Measurements from ENCODE around the gene PICK1.

Gene PICK1

GRCh38 chr22:38046070-38046748 is 11.0 kb upstream of the PICK1 start:
- Histone ChIP-seq H4K20me1 (ENCODE audit: insufficient read depth) (no peaks in the 10 kb centered on the region), H3K4me3 (IDR thresholded peaks at IDR 0.05; ENCODE audit: insufficient read depth, low read depth, low read length) (no peak overlapping the region), H3K4me2 (no peak overlapping the region), H3K27ac (no peak overlapping the region), H2AFZ (ENCODE audit: low read depth) (no peak overlapping the region), H3K36me3 (ENCODE audit: insufficient read depth) (no peaks in the 10 kb centered on the region), H3K27me3 (ENCODE audit: insufficient read depth, low read depth) (peaks cover 4% of the 10 kb centered on the region; the same call in 1 of the 2 replicates), H3K79me2 (ENCODE audit: insufficient read depth, low read depth) (no peaks in the 10 kb centered on the region), H3K9ac (no peak overlapping the region), H3K4me1 (ENCODE audit: low read depth, poor library complexity, severe bottlenecking) (no peaks in the 10 kb centered on the region)
- TF ChIP-seq, protein P1, sequence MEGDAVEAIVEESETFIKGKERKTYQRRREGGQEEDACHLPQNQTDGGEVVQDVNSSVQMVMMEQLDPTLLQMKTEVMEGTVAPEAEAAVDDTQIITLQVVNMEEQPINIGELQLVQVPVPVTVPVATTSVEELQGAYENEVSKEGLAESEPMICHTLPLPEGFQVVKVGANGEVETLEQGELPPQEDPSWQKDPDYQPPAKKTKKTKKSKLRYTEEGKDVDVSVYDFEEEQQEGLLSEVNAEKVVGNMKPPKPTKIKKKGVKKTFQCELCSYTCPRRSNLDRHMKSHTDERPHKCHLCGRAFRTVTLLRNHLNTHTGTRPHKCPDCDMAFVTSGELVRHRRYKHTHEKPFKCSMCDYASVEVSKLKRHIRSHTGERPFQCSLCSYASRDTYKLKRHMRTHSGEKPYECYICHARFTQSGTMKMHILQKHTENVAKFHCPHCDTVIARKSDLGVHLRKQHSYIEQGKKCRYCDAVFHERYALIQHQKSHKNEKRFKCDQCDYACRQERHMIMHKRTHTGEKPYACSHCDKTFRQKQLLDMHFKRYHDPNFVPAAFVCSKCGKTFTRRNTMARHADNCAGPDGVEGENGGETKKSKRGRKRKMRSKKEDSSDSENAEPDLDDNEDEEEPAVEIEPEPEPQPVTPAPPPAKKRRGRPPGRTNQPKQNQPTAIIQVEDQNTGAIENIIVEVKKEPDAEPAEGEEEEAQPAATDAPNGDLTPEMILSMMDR (conservative IDR thresholded peaks at IDR 0.05; ENCODE audit: low read depth, low read length): no peak

DNA sequence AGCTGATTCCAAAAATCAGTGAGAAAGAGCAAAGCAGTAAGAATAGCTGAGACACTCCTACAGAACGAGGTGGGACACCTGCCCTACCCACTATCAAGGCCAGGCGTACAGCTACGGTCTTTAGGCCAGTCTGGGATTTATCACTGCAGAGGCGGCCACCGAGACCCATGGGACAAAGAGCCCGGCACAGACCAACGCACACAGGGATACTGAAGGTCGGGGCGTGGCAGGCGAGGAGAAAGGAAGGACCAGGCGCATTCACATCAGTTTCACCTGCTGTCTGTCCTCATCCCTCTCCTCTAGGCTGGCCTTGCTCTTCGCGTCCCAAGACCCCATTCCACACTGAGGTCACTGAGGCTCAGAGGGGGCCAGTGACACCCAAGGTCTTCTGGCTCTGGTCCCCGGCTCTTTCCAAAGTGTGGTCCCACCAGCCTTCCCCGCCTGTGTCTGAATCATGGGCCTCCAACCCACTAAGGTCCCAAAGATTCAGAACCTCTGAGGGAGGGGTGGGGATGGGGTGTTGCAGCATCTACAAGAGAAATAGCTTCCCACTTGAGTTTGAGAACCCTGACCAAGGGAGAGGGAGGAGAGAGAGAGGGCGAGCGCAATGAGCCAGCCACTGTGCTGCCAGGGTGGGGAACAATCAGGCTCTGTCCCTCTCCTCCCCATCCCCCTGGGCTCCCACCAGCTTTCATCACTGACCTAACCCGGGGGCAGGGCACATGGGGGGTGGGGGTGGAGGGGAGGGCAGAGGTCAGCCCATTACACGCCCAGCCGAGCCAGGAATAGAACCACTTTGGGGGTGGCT is 7.2 kb upstream of the PICK1 start:
- Histone ChIP-seq H3K4me2 (no peak overlapping the region), H3K79me2 (ENCODE audit: insufficient read depth, low read depth) (no peaks in the 10 kb centered on the region)

GRCh38 chr22:38050720-38051119 is 6.5 kb upstream of the PICK1 start:
- no peak overlapping the region for H2AFZ ChIP-seq (ENCODE audit: low read depth)
- H3K9ac ChIP-seq: no peak overlapping the region
- H3K27ac ChIP-seq: no peak overlapping the region
- no peaks in the 10 kb centered on the region for H3K79me2 ChIP-seq (ENCODE audit: insufficient read depth, low read depth)
- H3K36me3 ChIP-seq (ENCODE audit: insufficient read depth): no peaks in the 10 kb centered on the region
- H3K4me2 ChIP-seq: no peak overlapping the region
- H4K20me1 ChIP-seq (ENCODE audit: insufficient read depth): no peaks in the 10 kb centered on the region
- peaks cover 11% of the 10 kb centered on the region for H3K4me1 ChIP-seq (ENCODE audit: low read depth, poor library complexity, severe bottlenecking)
- TF ChIP-seq, protein P1 (conservative IDR thresholded peaks at IDR 0.05; ENCODE audit: low read depth, low read length): no peak
- 0 out of 2 replicates have a peak, but pooled peaks cover 2% of the 10 kb centered on the region for H3K27me3 ChIP-seq (ENCODE audit: insufficient read depth, low read depth)
- no peak overlapping the region for H3K4me3 ChIP-seq (IDR thresholded peaks at IDR 0.05; ENCODE audit: insufficient read depth, low read depth, low read length)

More for the DNA sequence above, 7.2 kb upstream of the PICK1 start:
- H3K27me3 ChIP-seq (ENCODE audit: insufficient read depth, low read depth): 0 out of 2 replicates have a peak, but pooled peaks cover 2% of the 10 kb centered on the region
- H3K27ac ChIP-seq: no peak overlapping the region
- H3K4me3 ChIP-seq (IDR thresholded peaks at IDR 0.05; ENCODE audit: insufficient read depth, low read depth, low read length): no peak overlapping the region
- peaks cover 11% of the 10 kb centered on the region for H3K4me1 ChIP-seq (ENCODE audit: low read depth, poor library complexity, severe bottlenecking)
- TF ChIP-seq, protein P1 (conservative IDR thresholded peaks at IDR 0.05; ENCODE audit: low read depth, low read length): no peak
- no peaks in the 10 kb centered on the region for H3K36me3 ChIP-seq (ENCODE audit: insufficient read depth)
- H4K20me1 ChIP-seq (ENCODE audit: insufficient read depth): no peaks in the 10 kb centered on the region
- no peak overlapping the region for H3K9ac ChIP-seq
- no peak overlapping the region for H2AFZ ChIP-seq (ENCODE audit: low read depth)

- Histone ChIP-seq H3K4me1 (ENCODE audit: low read depth, poor library complexity, severe bottlenecking) (peaks cover 11% of the 10 kb centered on the region), H3K4me3 (IDR thresholded peaks at IDR 0.05; ENCODE audit: insufficient read depth, low read depth, low read length) (no peak overlapping the region), H3K79me2 (ENCODE audit: insufficient read depth, low read depth) (no peaks in the 10 kb centered on the region), H3K9ac (no peak overlapping the region), H4K20me1 (ENCODE audit: insufficient read depth) (no peaks in the 10 kb centered on the region), H3K27me3 (ENCODE audit: insufficient read depth, low read depth) (0 out of 2 replicates have a peak, but pooled peaks cover 2% of the 10 kb centered on the region), H3K4me2 (no peak overlapping the region), H3K36me3 (ENCODE audit: insufficient read depth) (no peaks in the 10 kb centered on the region), H2AFZ (ENCODE audit: low read depth) (no peak overlapping the region), H3K27ac (no peak overlapping the region)
- TF ChIP-seq, protein P1 (conservative IDR thresholded peaks at IDR 0.05; ENCODE audit: low read depth, low read length): no peak
These were observed 5.9 kb upstream of the PICK1 start for GRCh38 chr22:38051261-38051660.
